ENCODE measurements around the gene TNFRSF13B.

DNA sequence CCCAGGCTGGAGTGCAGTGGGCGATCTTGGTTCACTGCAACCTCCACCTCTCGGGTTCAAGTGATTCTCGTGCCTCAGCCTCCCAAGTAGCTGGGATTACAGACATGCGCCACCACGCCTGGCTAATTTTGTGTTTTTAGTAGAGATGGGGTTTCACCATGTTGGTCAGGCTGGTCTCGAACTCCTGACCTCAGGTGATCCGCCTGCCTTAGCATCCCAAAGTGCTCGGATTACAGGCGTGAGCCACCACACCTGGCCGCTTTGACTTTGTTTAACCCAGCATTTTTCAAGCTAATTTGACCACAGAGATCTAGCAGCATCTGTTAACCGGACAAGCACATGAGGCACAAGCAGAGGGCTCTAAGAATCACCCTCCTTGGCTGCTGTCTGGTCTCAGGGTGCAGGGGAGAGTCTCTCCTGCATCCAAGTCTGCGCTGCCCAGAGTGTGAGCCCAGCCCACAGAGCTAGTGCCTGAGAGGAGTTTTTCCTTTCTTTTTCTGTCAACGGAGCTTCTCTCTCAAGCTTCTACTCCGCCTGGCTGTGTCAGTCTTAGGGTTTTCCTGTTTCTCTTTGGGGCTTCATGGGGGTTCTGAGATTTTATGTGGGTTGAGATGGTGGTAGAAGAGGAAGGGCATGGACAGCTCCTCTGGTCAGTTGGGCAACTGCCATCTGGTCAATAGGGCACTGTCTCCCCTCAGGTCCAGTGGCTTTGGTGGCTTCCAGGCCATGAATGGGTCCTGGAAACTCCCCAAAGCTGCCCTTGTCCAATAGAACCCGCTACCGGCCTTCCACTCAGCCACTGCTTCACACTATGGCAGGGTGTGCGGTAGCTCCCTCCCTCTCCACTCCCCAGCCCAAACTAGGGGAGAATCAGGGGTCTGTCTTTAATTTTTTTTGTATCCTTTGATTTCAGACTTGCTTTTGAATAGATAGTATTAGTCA, 59.6 kb downstream of the TNFRSF13B start:
- TF ChIP-seq CTCF (IDR thresholded peaks at IDR 0.05) (no peak), POLR2AphosphoS5 (IDR thresholded peaks at IDR 0.05) (no peak)
